HG03439 (cell line): ENCODE results near the gene KRTCAP2.

Experiments
- ATAC-seq: cut with Tn5 transposase; IDR thresholded peaks from one replicate; pipeline ENCODE4 v1.9.1; 2021; ENCODE audit warnings: mild to moderate bottlenecking, moderate library complexity; ENCODE audit not compliant: unreplicated experiment

KRTCAP2 gene

GRCh38 chr1:155136748-155137147 is 36.4 kb downstream of the KRTCAP2 start:
- ATAC-seq = no peak

DNA sequence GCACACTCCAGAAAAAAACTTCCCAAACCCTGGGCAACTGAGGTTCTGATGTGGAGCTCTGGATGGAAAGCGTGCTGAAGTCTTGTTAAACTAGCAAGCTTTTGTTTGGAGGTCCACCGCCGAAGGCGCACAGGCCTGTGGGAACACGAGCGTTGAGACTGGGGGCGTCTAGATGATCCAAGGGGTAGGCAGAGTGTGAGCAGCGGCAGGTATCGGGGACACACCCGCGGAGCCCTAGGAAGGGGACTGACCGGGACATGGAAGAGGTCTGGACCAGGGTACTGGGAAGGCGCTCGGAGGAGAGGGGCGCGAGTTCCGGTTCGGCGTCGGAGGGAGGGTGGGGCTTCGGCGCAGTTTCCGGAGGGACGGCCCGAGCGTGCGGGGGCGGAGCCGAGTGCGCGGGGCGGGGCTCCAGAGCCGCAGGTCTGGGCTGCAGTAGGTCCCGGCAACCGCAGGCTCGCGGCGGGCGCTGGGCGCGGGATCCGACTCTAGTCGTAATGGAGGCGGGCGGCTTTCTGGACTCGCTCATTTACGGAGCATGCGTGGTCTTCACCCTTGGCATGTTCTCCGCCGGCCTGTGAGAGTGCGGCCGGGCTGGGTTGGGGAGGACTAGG is 37.6 kb downstream of the KRTCAP2 start, which contains the start of gene SLC50A1:
SLC50A1 (plus strand) TSS at position 438 of the 614 bp plus-strand sequence; CDS start at position 498, 60 bp downstream.
- ATAC-seq = peak; percentile 78

DNA sequence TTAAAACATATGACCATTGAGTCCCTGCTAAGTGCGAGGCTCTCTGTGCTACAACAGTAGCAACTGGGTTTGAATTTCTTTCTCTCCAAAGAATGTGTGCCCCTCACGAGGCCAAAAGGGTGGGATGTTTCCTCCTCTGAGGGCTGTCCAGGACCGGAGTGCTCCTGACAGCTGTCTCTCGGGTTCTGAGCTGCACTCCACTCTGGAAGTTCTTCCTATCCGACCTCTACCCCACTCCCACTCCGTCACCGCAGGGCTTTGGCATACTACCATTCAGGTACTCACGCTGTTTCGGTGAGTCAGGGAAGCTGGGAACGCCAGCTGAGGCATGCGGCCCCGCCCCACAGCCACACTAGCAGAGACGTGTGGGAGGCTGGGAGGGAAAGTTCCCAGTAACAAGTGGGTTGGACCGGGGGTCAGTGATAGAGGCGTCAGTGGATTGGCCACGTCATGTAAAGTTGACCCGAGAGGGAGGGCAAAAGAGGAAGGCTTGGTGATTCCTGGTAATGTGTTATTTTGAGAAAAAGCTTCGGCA is 38.2 kb downstream of the KRTCAP2 start:
- ATAC-seq = no peak

- no peak for ATAC-seq
Measured at GRCh38 chr1:155134322-155134721, 38.8 kb downstream of the KRTCAP2 start.

DNA sequence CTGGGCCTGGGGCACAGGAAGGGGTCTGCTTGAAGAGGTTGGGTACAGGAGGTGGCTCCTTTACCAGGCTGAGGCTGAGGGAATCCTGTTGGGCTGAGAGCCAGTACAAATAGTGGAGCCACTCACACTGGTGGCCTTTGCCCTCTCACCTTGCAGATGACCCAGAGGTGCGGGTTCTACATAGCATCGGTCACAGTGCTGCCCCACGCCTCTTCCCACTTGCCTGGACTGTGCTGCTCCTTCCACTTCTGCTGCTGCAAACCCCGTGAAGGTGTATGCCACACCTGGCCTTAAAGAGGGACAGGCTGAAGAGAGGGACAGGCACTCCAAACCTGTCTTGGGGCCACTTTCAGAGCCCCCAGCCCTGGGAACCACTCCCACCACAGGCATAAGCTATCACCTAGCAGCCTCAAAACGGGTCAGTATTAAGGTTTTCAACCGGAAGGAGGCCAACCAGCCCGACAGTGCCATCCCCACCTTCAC is 39.3 kb downstream of the KRTCAP2 start:
- no peak for ATAC-seq

DNA sequence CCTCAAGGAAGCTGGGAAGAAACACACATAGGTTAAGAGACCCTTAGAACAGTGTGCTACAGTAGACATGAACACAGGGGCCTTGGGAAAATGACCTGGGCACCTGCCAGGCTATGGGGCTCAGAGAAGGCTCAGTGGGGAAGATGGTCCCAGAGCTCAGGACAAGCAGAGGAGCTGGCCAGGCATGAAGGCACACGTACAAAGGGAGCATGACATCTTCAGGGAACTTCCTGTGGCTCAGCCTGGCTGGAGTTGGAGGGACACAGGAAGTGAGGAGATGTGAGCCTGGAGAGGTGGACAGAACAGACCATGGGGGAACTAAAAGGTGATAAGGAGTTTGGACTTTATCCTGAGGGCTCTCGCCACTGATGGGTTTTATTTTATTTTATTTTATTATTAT is 41.2 kb downstream of the KRTCAP2 start:
- ATAC-seq = no peak

GRCh38 chr1:155131285-155131684 is 41.8 kb downstream of the KRTCAP2 start:
- no peak for ATAC-seq

DNA sequence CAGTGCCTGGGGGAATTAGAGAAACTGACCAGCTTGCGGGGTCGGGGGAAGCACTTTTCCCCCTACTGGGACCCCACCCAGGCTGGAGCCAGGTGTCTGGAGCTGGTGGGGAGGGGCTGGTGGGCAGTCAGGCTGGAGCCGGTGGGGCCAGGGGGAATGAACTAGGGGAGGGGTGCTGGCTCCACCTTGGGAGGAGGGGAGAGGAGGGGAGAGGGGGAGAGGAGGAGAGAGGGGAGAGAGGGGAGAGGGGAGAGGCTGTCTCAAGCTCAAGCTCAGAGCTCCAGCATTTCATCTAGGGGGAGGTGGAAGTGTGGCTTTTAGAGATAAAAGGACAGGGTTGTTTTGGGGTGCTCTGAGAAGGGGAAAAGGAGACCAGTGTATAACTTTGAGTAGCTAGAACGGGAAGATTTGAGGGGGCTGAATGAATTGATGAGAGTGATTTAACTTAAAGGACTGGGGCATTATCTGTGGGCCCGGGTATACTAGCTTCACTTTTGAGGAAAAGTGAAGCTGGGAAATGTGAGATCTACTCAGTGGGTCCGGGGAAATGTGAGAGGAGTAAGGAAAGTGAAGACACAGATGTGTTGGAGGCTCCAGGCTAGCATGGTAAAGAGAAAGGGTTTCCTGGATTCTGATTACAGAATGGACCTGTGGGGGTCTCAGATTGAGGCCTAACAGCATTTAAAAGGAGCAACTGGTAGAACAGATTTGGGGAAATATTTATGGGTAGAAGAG is 42.7 kb downstream of the KRTCAP2 start:
- ATAC-seq = no peak

DNA sequence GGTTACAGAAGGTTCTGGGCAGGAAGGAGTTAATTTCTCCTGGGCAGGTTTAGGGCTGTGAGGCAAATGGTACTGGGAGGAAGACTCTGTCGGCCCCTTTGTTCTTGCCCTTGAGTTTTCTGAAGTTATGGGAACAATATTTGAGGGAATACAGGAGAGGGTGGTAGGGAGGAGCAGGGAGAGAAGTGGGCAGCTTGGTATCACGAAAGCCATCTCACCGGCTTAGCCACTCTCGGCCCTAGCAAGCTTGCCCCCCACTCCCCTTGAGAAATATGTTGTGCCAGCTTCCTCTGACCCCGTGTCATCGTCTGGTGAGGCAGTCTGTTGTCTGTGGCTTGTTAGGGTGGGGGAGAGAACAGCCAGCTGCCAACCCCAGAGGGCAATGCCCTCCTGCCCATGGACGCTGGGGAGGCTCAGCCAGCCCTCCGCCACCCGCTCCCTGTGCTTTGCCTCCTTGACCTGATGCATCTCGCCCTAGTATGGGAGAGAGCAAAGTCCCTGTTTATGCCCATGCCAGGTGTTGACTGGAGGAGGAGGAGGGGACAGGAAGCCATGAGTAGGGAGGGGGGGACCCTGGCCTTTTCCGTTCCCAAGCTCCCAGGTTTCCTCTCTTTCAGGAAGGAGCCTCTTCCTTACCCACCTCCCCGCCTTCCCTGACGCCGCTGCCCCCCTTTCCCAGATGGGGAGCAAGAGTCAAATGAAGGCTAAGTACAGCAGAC is 44.2 kb downstream of the KRTCAP2 start:
- no peak for ATAC-seq

DNA sequence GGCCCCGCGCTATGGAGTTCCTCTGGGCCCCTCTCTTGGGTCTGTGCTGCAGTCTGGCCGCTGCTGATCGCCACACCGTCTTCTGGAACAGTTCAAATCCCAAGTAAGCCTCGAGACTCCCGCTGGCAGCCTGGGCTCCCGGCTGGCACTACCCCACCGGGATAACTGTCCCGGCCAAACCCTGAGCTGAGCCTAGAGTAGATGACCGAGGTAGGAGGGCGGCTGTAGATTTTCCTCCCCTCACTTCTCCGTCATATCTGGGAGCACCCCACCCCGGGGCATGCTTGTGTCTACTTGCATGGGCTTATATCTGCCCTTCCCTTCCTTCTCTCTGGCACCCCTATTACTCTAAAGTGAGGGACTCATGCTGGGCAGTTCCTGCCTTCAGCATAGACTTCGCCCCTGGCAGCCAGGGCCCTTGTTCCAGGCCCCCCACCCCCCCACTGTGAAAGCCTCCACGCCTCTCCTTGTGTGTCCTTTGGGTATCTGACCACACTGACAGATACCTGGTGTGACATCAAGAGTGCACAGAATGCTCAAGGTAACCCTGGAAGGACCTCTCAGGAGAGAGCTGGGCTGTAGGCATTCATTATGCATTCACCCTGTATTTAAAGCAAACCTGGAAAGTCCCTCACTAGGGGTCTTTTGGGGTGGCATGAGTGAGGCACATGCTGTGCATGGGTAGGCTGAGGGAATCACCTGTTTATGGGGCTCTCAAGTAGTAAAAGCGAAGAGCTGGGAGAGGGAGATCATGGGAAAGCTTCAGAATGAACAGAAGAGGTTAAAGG is 44.9 kb downstream of the KRTCAP2 start:
- no peak for ATAC-seq

- no peak for ATAC-seq
Measured at GRCh38 chr1:155127105-155127966, 45.8 kb downstream of the KRTCAP2 start, which contains the start of gene EFNA1. TSS of gene EFNA1 (plus strand) at chr1:155127876. CDS start at chr1:155127978, 102 bp downstream.

GRCh38 chr1:155126556-155127104 is 46.5 kb downstream of the KRTCAP2 start:
- ATAC-seq = no peak

DNA sequence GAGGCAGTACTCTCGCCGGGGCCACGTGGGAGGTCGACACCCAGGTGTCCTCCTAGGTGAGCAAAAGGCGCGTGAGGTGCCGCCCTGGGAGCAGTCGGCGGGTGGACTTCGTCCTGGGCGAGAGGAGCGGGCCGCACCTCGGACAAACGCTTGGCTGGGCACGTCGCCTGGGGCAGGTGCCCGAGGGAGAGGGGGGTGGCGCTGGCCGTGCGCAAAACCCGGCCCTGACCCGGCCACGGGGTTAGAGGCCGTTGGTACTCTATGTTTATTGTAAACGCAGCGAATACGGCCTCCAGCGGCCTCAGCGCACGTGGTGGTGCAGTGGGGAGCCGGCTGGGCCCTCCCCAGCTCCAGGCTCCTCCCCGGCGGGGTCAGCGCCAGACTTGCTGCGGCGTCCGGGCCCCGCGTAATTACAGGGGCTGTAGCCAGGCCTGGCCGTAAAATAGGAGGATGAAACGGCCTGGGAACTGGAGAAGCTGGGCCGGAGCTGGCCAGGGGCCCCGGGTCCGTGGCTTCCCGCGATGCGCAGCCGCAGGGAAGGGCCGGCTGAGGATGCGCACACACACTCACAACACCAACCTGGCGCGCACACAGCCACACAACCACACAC is 47.1 kb downstream of the KRTCAP2 start:
- no peak for ATAC-seq

DNA sequence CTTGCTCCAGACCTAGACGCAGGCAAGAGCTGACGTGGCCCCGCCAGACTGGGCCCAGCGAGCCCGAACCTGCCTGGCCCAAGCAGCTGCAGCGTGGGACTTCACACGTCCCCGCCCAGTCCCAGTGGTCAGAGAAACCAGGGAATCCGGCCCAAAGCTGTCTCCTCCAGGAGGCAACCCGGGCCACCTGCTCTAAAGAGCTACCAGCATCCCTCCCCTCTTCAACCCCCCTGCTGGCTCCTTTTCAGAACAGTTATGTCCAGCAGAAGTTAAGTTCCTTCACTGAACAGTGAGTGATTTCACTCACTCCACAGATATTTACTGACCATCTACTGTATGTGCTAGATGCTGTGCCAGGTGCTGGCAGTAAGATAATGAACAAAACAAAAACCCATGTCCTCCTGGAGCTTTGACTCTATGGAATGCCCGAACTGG is 47.6 kb downstream of the KRTCAP2 start:
- no peak for ATAC-seq

GRCh38 chr1:155124503-155125463 is 48.3 kb downstream of the KRTCAP2 start:
- no peak for ATAC-seq

DNA sequence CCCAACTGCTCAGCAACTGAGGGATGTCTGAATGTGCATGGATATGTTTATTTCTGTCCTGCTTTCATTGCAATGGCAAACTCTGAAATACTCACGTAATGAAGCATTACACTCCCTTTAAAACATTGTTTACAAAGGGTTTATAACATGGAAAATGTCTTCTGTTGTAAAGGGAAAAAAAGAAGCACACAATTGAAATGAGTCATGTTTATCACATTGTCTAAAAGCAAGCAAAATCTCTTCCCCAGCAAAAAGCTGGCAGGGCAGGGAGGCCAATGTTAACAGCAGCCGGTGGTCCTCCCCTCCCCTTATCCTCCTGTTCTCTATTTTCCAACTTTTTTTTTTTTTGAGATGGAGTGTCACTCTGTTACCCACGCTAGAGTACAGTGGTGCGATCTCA is 49.3 kb downstream of the KRTCAP2 start:
- ATAC-seq = no peak

- ATAC-seq = no peak
Measured at GRCh38 chr1:155122308-155122707, 50.8 kb downstream of the KRTCAP2 start.

DNA sequence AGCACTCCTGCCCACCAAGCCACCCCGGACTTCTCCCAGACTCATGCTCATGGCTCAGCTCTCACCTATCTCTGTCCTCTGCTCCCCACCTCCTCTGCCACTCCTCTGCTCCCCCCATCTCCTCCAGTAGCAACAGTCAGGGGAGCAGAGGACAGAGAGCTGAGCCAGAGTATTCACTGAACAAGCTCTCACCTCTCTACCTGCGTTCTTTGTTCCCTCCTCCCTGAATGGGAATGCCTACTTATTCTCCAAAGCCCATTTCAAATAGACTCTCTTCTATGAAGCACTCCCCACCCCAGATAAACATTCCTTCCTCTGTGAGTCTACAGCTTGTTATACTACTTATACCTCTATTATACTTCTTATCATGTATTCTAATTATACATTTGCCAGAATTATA is 51.9 kb downstream of the KRTCAP2 start:
- no peak for ATAC-seq
